ENCODE results near the gene HACD2.

Gene HACD2, protein sequence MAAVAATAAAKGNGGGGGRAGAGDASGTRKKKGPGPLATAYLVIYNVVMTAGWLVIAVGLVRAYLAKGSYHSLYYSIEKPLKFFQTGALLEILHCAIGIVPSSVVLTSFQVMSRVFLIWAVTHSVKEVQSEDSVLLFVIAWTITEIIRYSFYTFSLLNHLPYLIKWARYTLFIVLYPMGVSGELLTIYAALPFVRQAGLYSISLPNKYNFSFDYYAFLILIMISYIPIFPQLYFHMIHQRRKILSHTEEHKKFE

DNA sequence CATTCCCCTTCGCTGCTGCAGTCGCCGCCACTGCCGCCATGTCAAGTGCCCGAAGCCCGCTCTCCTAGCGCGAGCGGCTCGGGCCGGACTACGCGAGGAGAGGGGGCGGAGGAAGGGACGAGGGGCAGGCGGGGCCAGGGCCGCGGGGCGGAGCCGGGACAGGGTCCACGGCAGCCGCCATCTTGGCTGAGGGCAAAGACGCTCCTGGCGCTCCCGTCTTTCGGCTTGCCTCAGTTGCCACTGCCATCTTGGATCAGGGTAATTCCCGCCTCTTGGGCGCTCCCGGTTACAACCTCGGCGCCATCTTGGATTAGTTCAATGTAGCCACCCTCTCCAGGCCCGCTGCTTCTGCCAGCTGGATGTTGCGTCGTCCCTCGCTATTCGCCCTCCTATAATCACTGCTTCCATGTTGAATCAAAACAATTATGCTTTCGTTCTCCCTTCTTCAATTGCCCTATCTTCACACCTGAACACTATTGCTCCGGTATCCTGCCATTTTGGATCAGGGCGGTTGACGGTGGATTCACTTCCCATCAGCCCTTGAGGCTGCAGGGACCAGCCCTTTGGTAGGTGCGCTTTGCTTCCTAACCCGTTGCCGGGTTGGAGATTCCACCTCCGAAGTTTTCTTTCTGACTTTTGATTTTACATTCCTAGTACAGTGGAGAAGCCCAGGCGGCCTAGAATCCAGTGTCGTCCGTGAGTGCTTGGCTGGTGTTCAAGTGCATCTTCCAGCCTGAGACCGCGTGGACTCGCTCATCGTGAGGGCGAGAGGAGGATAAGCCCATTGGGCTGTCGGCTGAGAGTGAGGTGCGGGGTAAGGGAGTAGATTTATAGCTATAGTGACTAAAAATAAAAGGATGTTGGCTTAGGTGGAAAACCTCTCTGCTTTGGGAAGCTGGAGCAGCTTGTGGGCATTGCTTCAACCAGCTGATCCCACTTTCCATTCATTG is at the start of gene HACD2:
HACD2 (minus strand) TSS at position 66 of the 950 bp plus-strand sequence; CDS start at position 40, 26 bp downstream.
- Histone ChIP-seq H3K27ac (ENCODE audit: low read depth, low read length) (peak within 1 kb of the TSS; percentile 34), H3K4me3 (ENCODE audit: insufficient read depth, low read length, poor library complexity, severe bottlenecking) (peak within 1 kb of the TSS; percentile 60), H3K4me2 (ENCODE audit: low read depth, low read length, poor library complexity, severe bottlenecking) (peak within 1 kb of the TSS; percentile 68), H3K27me3 (ENCODE audit: low read length) (no peaks in the 10 kb centered on the region), H3K9ac (ENCODE audit: low read length) (peak within 1 kb of the TSS; percentile 69), H3F3A (ENCODE audit: insufficient read depth) (peaks cover 7% of the 10 kb centered on the region), H2AFZ (ENCODE audit: low read depth, low read length, severe bottlenecking) (peak within 1 kb of the TSS; percentile 99), H4K20me1 (ENCODE audit: low read depth, low read length) (no peaks in the 10 kb centered on the region), H3K9me2 (replicated peaks; ENCODE audit: insufficient read depth, low read length) (no peaks in the 10 kb centered on the region), H3K9me3 (ENCODE audit: insufficient read depth, low read length) (no peaks in the 10 kb centered on the region; the same call in 1 of the 2 replicates), H3K36me3 (ENCODE audit: low read length) (0 out of 2 replicates have a peak, but pooled peaks cover 3% of the 10 kb centered on the region), H3K79me2 (ENCODE audit: insufficient read depth, low read length) (no peaks in the 10 kb centered on the region)
- TF ChIP-seq EZH2phosphoT487 (conservative IDR thresholded peaks at IDR 0.05; ENCODE audit: low read length): no peak
- TF ChIP-seq, protein P1, sequence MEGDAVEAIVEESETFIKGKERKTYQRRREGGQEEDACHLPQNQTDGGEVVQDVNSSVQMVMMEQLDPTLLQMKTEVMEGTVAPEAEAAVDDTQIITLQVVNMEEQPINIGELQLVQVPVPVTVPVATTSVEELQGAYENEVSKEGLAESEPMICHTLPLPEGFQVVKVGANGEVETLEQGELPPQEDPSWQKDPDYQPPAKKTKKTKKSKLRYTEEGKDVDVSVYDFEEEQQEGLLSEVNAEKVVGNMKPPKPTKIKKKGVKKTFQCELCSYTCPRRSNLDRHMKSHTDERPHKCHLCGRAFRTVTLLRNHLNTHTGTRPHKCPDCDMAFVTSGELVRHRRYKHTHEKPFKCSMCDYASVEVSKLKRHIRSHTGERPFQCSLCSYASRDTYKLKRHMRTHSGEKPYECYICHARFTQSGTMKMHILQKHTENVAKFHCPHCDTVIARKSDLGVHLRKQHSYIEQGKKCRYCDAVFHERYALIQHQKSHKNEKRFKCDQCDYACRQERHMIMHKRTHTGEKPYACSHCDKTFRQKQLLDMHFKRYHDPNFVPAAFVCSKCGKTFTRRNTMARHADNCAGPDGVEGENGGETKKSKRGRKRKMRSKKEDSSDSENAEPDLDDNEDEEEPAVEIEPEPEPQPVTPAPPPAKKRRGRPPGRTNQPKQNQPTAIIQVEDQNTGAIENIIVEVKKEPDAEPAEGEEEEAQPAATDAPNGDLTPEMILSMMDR (IDR thresholded peaks at IDR 0.05; ENCODE audit: insufficient read depth, low read length, poor library complexity, severe bottlenecking): no peak

DNA sequence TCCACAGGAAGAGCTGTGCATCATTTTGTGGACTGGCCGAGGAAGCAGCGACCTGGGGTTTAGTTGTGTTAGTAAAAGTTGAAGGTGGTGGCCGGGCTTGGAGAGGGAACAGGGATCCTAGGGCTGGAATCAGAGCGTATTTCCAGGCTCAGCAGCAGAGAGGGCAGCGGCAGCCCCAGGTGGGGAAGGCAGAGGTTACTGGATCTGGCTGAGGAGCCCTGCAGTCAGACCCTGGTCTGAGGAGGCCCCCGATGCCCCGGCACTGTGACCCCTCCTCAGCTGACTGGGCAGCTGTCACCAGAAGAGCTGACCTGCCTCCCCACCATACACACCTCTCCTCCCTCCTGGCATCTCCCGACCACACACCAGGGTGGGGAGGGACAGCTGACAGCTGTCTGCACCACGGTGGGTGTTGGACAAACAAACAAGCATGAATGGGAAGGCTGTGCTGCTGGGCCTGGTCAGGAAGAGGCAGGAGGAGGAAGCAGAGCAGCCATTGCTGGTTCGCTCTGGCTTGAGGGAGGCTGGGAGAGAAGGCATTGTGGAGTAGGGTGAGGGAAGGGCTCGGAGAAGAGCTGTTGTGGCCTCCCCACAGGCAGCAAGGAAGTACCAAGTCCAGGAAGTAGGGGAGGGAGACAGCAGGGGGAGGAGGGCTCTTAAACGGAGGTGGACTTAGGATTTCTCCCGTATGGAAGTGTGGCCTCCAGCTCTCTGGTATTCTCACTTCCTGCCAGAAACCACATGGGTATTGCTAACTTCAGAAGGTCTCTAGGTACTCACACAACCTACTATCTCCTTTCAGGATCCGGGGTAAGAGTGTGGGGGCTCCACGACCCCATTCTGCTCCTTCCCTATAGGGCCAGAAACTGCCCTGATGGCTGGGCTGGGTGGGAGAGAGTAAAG is 49.5 kb upstream of the HACD2 start:
- TF ChIP-seq, protein P1 (IDR thresholded peaks at IDR 0.05; ENCODE audit: insufficient read depth, low read length, poor library complexity, severe bottlenecking): no peak
- H3K4me3 ChIP-seq (ENCODE audit: insufficient read depth, low read length, poor library complexity, severe bottlenecking): no peak overlapping the region
- no peak overlapping the region for H3K4me2 ChIP-seq (ENCODE audit: low read depth, low read length, poor library complexity, severe bottlenecking)
- no peaks in the 10 kb centered on the region for H3K9me2 ChIP-seq (replicated peaks; ENCODE audit: insufficient read depth, low read length)
- H3K27ac ChIP-seq (ENCODE audit: low read depth, low read length): no peak overlapping the region
- no peak overlapping the region for H3K9ac ChIP-seq (ENCODE audit: low read length)
- no peaks in the 10 kb centered on the region for H4K20me1 ChIP-seq (ENCODE audit: low read depth, low read length)
- H2AFZ ChIP-seq (ENCODE audit: low read depth, low read length, severe bottlenecking): no peak overlapping the region
- H3F3A ChIP-seq (ENCODE audit: insufficient read depth): no peaks in the 10 kb centered on the region
- H3K27me3 ChIP-seq (ENCODE audit: low read length): no peaks in the 10 kb centered on the region
- H3K9me3 ChIP-seq (ENCODE audit: insufficient read depth, low read length): no peaks in the 10 kb centered on the region
- H3K79me2 ChIP-seq (ENCODE audit: insufficient read depth, low read length): no peaks in the 10 kb centered on the region
- no peaks in the 10 kb centered on the region for H3K36me3 ChIP-seq (ENCODE audit: low read length)

DNA sequence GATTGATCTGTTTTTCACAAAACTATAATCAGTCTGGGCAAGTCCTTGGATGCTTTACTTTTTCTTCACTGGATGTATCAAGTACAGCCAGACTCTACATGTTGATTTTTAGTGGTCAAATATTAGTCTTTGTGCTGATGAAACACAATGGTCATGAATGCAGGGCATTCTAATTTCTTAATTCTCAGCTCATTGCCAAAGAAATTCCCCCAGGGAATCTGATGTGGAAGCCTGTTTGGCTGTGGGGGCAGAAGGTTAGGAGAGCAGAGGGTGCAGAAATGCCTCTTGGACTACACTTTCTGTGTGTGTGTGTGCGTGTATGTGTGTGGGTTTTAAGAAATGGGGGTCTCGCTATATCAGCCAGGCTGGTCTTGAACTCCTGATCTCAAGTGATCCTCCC is 48.7 kb upstream of the HACD2 start:
- H4K20me1 ChIP-seq (ENCODE audit: low read depth, low read length): no peaks in the 10 kb centered on the region
- H3K9ac ChIP-seq (ENCODE audit: low read length): no peak overlapping the region
- H3K4me2 ChIP-seq (ENCODE audit: low read depth, low read length, poor library complexity, severe bottlenecking): no peak overlapping the region
- no peaks in the 10 kb centered on the region for H3K9me2 ChIP-seq (replicated peaks; ENCODE audit: insufficient read depth, low read length)
- H3K9me3 ChIP-seq (ENCODE audit: insufficient read depth, low read length): no peaks in the 10 kb centered on the region
- TF ChIP-seq, protein P1 (IDR thresholded peaks at IDR 0.05; ENCODE audit: insufficient read depth, low read length, poor library complexity, severe bottlenecking): no peak
- H3K27me3 ChIP-seq (ENCODE audit: low read length): no peaks in the 10 kb centered on the region
- no peak overlapping the region for H3K4me3 ChIP-seq (ENCODE audit: insufficient read depth, low read length, poor library complexity, severe bottlenecking)
- no peak overlapping the region for H2AFZ ChIP-seq (ENCODE audit: low read depth, low read length, severe bottlenecking)
- H3F3A ChIP-seq (ENCODE audit: insufficient read depth): no peaks in the 10 kb centered on the region
- H3K27ac ChIP-seq (ENCODE audit: low read depth, low read length): no peak overlapping the region
- H3K79me2 ChIP-seq (ENCODE audit: insufficient read depth, low read length): no peaks in the 10 kb centered on the region
- no peaks in the 10 kb centered on the region for H3K36me3 ChIP-seq (ENCODE audit: low read length)

All from SU-DHL-6 (cell line).